ENCODE data around the gene ESR2.
"Not testable (repeated sequence)": the region's sequence is repeated elsewhere in the genome, so short reads cannot be mapped to it uniquely, and the experiment has no call there.

The ESR2 gene

GRCh38 chr14:64293976-64294671 lies at the start of gene ESR2:
Gene ESR2 (minus strand): TSS chr14:64294371. CDS start chr14:64282985, 11,386 bp downstream.
- peaks cover 2% of the 10 kb centered on the region for H3K27me3 Mint-ChIP-seq
- peak within 1 kb of the TSS; percentile 92 for H3K4me3 Mint-ChIP-seq
- H3K9me3 Mint-ChIP-seq: no peaks in the 10 kb centered on the region
- ATAC-seq (ENCODE audit: low read depth): peak; percentile 52
- peak within 1 kb of the TSS; percentile 89 for H3K27ac Mint-ChIP-seq
- H3K4me1 Mint-ChIP-seq: peaks cover 13% of the 10 kb centered on the region
- H3K36me3 Mint-ChIP-seq: no peaks in the 10 kb centered on the region
- peak; percentile 60 to 70 for DNase-seq (ENCODE audit: low spot score in 2 of 2)

- Mint-ChIP-seq H3K4me3 (no peak overlapping the region), H3K36me3 (peaks cover 5% of the 10 kb centered on the region), H3K9me3 (peaks cover 7% of the 10 kb centered on the region), H3K27me3 (no peaks in the 10 kb centered on the region), H3K4me1 (peaks cover 25% of the 10 kb centered on the region), H3K27ac (peak overlapping the region; percentile 42)
- ATAC-seq (ENCODE audit: low read depth): no peak
- no peak for DNase-seq (ENCODE audit: low spot score in 2 of 2)
Measured at GRCh38 chr14:64340560-64341196, 46.5 kb upstream of the ESR2 start.

- peak overlapping the region; percentile 94 for H3K27ac Mint-ChIP-seq
- peak; percentile 84 for ATAC-seq (ENCODE audit: low read depth)
- peaks cover 22% of the 10 kb centered on the region for H3K4me1 Mint-ChIP-seq
- no peaks in the 10 kb centered on the region for H3K27me3 Mint-ChIP-seq
- peak overlapping the region; percentile 96 for H3K4me3 Mint-ChIP-seq
- H3K9me3 Mint-ChIP-seq: peaks cover 7% of the 10 kb centered on the region
- peaks cover 5% of the 10 kb centered on the region for H3K36me3 Mint-ChIP-seq
- peak; percentile 67 for DNase-seq (ENCODE audit: low spot score in 2 of 2)
Measured at GRCh38 chr14:64338616-64339316, 44.6 kb upstream of the ESR2 start.

GRCh38 chr14:64337888-64338615 lies 43.9 kb upstream of the ESR2 start:
- peaks cover 7% of the 10 kb centered on the region for H3K9me3 Mint-ChIP-seq
- ATAC-seq (ENCODE audit: low read depth) (peak; percentile 70), DNase-seq (ENCODE audit: low spot score in 2 of 2) (peak; percentile 51 to 64)
- H3K27me3 Mint-ChIP-seq: no peaks in the 10 kb centered on the region
- peak overlapping the region; percentile 96 for H3K4me3 Mint-ChIP-seq
- H3K4me1 Mint-ChIP-seq: peaks cover 20% of the 10 kb centered on the region
- H3K36me3 Mint-ChIP-seq: peaks cover 5% of the 10 kb centered on the region
- peak overlapping the region; percentile 94 for H3K27ac Mint-ChIP-seq

- Mint-ChIP-seq H3K4me1 (no peaks in the 10 kb centered on the region), H3K4me3 (no peak overlapping the region), H3K27me3 (no peaks in the 10 kb centered on the region), H3K36me3 (no peaks in the 10 kb centered on the region), H3K9me3 (peaks cover 2% of the 10 kb centered on the region), H3K27ac (no peak overlapping the region)
- no peak for ATAC-seq (ENCODE audit: low read depth)
- DNase-seq (ENCODE audit: low spot score in 2 of 2): no peak
Measured at GRCh38 chr14:64329149-64329548, 35.0 kb upstream of the ESR2 start.

GRCh38 chr14:64326502-64326901 lies 32.3 kb upstream of the ESR2 start:
- H3K9me3 Mint-ChIP-seq: peaks cover 2% of the 10 kb centered on the region
- no peaks in the 10 kb centered on the region for H3K4me1 Mint-ChIP-seq
- no peak overlapping the region for H3K4me3 Mint-ChIP-seq
- ATAC-seq (ENCODE audit: low read depth) (no peak), DNase-seq (ENCODE audit: low spot score in 2 of 2) (no peak)
- H3K27ac Mint-ChIP-seq: no peak overlapping the region
- H3K36me3 Mint-ChIP-seq: no peaks in the 10 kb centered on the region
- no peaks in the 10 kb centered on the region for H3K27me3 Mint-ChIP-seq

- no peaks in the 10 kb centered on the region for H3K4me1 Mint-ChIP-seq
- H3K27ac Mint-ChIP-seq: no peak overlapping the region
- DNase-seq (ENCODE audit: low spot score in 2 of 2) (no peak), ATAC-seq (ENCODE audit: low read depth) (no peak)
- H3K36me3 Mint-ChIP-seq: no peaks in the 10 kb centered on the region
- H3K9me3 Mint-ChIP-seq: peaks cover 2% of the 10 kb centered on the region
- H3K27me3 Mint-ChIP-seq: no peaks in the 10 kb centered on the region
- no peak overlapping the region for H3K4me3 Mint-ChIP-seq
Measured at GRCh38 chr14:64324895-64325294, 30.7 kb upstream of the ESR2 start.

- peaks cover 2% of the 10 kb centered on the region for H3K9me3 Mint-ChIP-seq
- no peaks in the 10 kb centered on the region for H3K27me3 Mint-ChIP-seq
- H3K4me3 Mint-ChIP-seq: no peak overlapping the region
- DNase-seq (ENCODE audit: low spot score in 2 of 2) (no peak), ATAC-seq (ENCODE audit: low read depth) (no peak)
- no peaks in the 10 kb centered on the region for H3K36me3 Mint-ChIP-seq
- no peaks in the 10 kb centered on the region for H3K4me1 Mint-ChIP-seq
- no peak overlapping the region for H3K27ac Mint-ChIP-seq
Measured at GRCh38 chr14:64324461-64324860, 30.3 kb upstream of the ESR2 start.

GRCh38 chr14:64320362-64320761 lies 26.2 kb upstream of the ESR2 start:
- not testable (repeated sequence) for H3K9me3 Mint-ChIP-seq; DNase-seq (ENCODE audit: low spot score in 2 of 2); ATAC-seq (ENCODE audit: low read depth); H3K4me3 Mint-ChIP-seq; H3K36me3 Mint-ChIP-seq; H3K4me1 Mint-ChIP-seq; H3K27me3 Mint-ChIP-seq; H3K27ac Mint-ChIP-seq

GRCh38 chr14:64318695-64319094 lies 24.5 kb upstream of the ESR2 start:
- H3K27ac Mint-ChIP-seq; H3K4me1 Mint-ChIP-seq; ATAC-seq (ENCODE audit: low read depth); H3K36me3 Mint-ChIP-seq; H3K9me3 Mint-ChIP-seq; H3K4me3 Mint-ChIP-seq; DNase-seq (ENCODE audit: low spot score in 2 of 2); H3K27me3 Mint-ChIP-seq: not testable (repeated sequence)

- peaks cover 2% of the 10 kb centered on the region for H3K4me1 Mint-ChIP-seq
- H3K9me3 Mint-ChIP-seq: no peaks in the 10 kb centered on the region
- H3K36me3 Mint-ChIP-seq: no peaks in the 10 kb centered on the region
- no peak overlapping the region for H3K27ac Mint-ChIP-seq
- no peak overlapping the region for H3K4me3 Mint-ChIP-seq
- H3K27me3 Mint-ChIP-seq: peaks cover 3% of the 10 kb centered on the region
- DNase-seq (ENCODE audit: low spot score in 2 of 2) (peak in 1 of 2 donors; percentile 40), ATAC-seq (ENCODE audit: low read depth) (peak; percentile 74)
Measured at GRCh38 chr14:64303471-64303917, 9.3 kb upstream of the ESR2 start.

GRCh38 chr14:64298773-64299172 lies 4.6 kb upstream of the ESR2 start:
- H3K4me3 Mint-ChIP-seq: no peak overlapping the region
- H3K4me1 Mint-ChIP-seq: peaks cover 5% of the 10 kb centered on the region
- H3K36me3 Mint-ChIP-seq: no peaks in the 10 kb centered on the region
- no peaks in the 10 kb centered on the region for H3K9me3 Mint-ChIP-seq
- peaks cover 3% of the 10 kb centered on the region for H3K27me3 Mint-ChIP-seq
- DNase-seq (ENCODE audit: low spot score in 2 of 2): no peak
- no peak overlapping the region for H3K27ac Mint-ChIP-seq
- no peak for ATAC-seq (ENCODE audit: low read depth)

- H3K9me3 Mint-ChIP-seq: no peaks in the 10 kb centered on the region
- ATAC-seq (ENCODE audit: low read depth) (no peak), DNase-seq (ENCODE audit: low spot score in 2 of 2) (no peak)
- peaks cover 11% of the 10 kb centered on the region for H3K4me1 Mint-ChIP-seq
- no peak overlapping the region for H3K4me3 Mint-ChIP-seq
- no peak overlapping the region for H3K27ac Mint-ChIP-seq
- peaks cover 3% of the 10 kb centered on the region for H3K27me3 Mint-ChIP-seq
- H3K36me3 Mint-ChIP-seq: no peaks in the 10 kb centered on the region
Measured at GRCh38 chr14:64296561-64296960, 2.4 kb upstream of the ESR2 start.
